ENCODE results near the gene ZNF366.

Gene ZNF366

GRCh38 chr5:72494623-72495124, 12.5 kb downstream of the ZNF366 start:
- no peak for DNase-seq (ENCODE audit: low read depth)

DNA sequence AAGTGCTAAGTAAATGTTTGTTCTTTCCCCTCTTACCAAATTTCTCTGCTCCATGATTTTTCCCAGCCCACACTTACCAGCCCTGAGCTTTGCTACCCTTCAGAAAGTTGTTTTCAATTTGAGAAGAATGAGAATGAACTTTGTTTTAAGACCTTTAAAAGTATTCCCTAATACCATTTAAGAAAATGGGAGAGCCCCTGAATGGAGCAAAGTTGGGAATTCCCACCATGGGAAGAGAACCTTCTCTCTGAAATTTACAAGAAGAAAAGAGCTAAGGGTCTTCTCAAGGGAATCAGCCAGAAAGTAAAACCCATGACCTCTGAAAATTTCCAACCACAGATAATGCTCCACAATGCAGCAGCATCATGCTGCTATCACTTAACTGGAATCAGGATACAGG, 17.7 kb downstream of the ZNF366 start:
- no peak for DNase-seq (ENCODE audit: low read depth)

GRCh38 chr5:72488756-72489155, 18.5 kb downstream of the ZNF366 start:
- DNase-seq (ENCODE audit: low read depth) = no peak

DNA sequence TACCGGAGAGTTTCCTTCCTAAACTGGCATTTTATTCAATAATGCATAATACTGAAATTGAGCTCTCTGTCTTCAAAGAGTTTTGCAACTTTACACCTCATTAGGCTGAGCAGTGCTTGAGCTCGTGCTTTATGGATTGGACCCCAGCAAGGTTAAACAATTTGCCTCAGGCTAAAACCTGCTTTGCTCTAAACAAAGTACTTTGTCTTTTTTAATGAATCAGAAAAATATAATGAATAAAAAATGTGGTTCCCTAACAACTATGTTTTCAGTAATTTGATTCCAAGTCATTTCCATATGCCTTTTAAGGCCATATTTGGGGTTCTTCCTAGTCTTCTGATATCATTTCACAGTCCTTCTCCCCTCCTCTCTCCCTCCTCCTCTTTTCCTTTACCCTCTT, 20.0 kb downstream of the ZNF366 start:
- DNase-seq (ENCODE audit: low read depth) = no peak

GRCh38 chr5:72486371-72486770, 20.8 kb downstream of the ZNF366 start:
- DNase-seq (ENCODE audit: low read depth) = no peak

- DNase-seq (ENCODE audit: low read depth) = no peak
Observed at GRCh38 chr5:72485430-72485974, 21.7 kb downstream of the ZNF366 start.

DNA sequence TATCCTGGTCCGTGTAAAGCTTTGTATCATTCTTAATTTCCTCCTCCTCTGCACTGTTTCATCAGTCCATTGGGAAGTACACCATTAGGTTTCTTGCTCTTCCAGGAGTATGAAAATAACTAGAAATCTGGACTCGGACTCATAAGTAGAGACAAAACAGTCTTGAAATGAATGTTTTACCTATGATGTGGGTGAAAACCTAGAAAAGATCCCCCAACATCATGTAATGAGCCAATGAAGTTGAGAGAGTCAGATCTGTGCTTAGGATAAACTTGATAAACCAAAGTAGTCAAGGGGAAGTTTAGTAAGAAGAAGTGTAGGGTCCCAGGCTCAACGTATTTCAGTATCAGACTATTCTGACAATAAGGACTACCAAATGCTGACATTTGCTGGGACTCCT, 25.2 kb downstream of the ZNF366 start:
- no peak for DNase-seq (ENCODE audit: low read depth)

GRCh38 chr5:72480841-72481240, 26.4 kb downstream of the ZNF366 start:
- no peak for DNase-seq (ENCODE audit: low read depth)

GRCh38 chr5:72479921-72480320, 27.3 kb downstream of the ZNF366 start:
- no peak for DNase-seq (ENCODE audit: low read depth)

- no peak for DNase-seq (ENCODE audit: low read depth)
Observed at GRCh38 chr5:72478684-72479083, 28.5 kb downstream of the ZNF366 start.

- DNase-seq (ENCODE audit: low read depth) = no peak
Observed at GRCh38 chr5:72478276-72478675, 28.9 kb downstream of the ZNF366 start.

DNA sequence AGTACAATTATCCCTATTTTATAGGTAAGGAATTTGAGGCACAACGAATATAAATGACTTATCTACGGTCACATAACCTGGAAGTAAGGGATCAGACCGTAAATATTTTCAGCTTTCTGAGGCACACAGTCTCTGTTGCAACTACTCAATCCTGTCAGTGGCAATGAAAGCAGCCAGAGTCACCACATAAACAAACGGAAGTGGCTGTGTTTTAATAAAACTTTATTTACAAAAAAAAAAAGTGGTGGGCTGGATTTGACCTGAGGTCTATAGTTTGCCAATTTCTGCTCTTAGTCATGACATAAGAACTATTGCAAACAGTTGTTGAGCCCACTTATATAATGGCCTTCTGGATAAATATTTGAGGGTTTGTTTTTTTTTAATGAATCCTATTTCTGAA, 29.6 kb downstream of the ZNF366 start:
- DNase-seq (ENCODE audit: low read depth) = no peak

- DNase-seq (ENCODE audit: low read depth) = no peak
Observed at GRCh38 chr5:72477176-72477575, 30.0 kb downstream of the ZNF366 start.

DNA sequence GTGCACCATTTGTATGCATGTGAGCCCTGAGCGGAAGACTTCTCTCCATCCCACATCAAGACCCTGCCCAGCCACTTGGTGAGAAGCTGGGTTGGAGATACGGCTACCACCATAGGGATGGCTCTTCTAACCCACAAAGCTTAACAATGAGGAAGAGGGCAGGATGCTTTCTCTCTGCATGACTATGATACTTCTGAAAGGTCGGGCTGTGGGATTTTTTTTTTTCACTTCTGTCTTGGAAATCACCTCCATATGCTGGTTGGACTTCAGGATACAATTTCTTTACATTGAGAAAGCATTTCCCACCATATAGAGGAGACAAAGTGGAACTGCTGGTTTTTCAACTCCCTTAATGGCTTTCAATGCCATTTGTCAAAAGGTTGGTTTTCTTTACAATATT, 30.5 kb downstream of the ZNF366 start:
- DNase-seq (ENCODE audit: low read depth) = no peak

GRCh38 chr5:72476275-72476674, 30.9 kb downstream of the ZNF366 start:
- DNase-seq (ENCODE audit: low read depth) = no peak

DNA sequence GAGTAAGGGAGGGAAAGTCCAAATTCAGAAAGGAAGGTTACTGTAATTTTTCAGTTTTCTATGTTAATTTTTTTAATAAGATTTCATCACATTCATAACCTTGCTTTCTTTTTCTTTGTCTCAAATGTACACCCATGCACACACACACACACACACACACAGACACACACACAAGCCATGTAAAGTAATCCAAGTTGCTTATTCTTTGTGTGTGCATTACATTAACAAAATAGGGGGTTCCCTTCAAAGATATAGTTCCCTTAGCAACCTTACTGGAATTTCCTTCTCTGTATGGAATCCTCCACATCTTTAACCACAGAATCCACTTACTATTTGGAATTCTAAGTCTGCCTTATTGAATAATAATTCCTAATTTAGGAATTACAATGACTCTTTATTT, 32.7 kb downstream of the ZNF366 start:
- DNase-seq (ENCODE audit: low read depth) = no peak

- DNase-seq (ENCODE audit: low read depth) = no peak
Observed at GRCh38 chr5:72474046-72474500, 33.1 kb downstream of the ZNF366 start.

DNA sequence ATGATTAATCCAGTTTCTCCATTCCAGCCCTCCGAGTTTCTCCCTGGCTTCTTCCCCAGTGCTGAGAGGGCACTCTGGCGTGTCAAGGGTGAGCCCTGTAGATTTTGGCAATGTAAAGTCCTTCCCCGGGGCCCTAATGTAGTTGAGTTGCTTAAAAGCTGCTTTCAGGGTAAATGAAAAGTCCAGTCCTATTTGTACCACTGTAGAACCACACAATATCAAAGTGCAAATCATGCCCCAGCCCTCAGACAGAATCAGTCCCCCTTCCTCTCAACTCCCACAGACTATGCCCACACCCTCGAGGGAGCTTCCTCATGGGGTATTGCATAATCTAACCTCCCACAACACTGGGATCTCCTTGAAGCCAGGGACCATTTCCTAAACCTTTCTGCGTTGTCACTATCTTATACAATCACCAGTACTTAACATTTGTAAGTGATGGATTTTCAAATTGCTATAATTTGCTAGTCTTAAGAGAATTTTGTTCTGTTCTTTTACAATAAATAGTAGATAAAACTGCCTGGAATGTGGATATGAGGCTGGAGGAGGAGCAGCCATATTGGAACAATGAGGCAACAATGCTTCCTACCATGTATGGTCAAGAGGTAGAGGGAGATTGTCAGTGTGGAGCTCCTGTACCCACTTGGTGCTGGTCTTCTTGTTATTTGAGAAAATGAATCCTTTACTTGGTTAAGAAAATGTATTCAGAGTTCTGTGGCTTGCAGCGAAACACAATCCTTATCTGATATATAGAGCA, 34.4 kb downstream of the ZNF366 start:
- no peak for DNase-seq (ENCODE audit: low read depth)

DNA sequence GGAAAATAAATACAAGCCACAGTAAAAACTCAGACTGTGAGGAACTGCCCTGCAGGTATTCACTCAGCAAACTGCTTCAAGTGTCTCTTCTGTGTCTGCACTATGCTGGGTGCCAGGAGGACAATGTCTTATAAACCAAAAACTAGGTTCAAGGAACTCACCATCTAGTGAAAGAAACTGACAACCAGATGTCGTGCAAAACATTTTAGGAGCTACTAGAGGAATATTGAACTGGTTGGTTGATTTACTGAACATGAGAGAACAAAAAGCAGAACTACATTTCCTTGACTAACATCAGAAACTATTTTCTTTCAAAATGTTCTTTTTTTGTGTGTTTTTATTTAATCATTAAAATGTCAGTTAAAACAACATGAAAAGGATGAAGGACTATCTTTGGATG, 35.2 kb downstream of the ZNF366 start:
- DNase-seq (ENCODE audit: low read depth) = no peak

- no peak for DNase-seq (ENCODE audit: low read depth)
Observed at GRCh38 chr5:72470826-72471225, 36.4 kb downstream of the ZNF366 start.

DNA sequence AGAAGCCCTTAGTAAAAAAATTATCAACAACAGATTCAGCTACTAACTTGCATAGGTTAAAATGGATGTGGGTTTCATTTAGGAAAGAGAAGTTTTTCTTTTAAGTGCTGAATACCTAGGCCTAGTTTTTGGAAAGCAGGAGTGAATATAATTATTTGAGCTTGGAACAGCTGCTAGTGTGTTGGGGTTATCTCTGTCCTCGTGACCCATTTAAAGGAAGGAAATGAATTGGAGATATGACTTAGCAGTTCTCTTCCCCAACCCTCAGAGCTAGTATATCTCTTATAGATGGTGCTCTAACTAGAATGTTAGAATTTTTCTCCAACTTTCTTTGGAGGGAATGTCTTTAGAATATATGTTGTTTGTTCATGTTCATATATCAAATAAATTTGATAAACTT, 38.6 kb downstream of the ZNF366 start:
- no peak for DNase-seq (ENCODE audit: low read depth)

GRCh38 chr5:72468024-72468423, 39.2 kb downstream of the ZNF366 start:
- no peak for DNase-seq (ENCODE audit: low read depth)

DNA sequence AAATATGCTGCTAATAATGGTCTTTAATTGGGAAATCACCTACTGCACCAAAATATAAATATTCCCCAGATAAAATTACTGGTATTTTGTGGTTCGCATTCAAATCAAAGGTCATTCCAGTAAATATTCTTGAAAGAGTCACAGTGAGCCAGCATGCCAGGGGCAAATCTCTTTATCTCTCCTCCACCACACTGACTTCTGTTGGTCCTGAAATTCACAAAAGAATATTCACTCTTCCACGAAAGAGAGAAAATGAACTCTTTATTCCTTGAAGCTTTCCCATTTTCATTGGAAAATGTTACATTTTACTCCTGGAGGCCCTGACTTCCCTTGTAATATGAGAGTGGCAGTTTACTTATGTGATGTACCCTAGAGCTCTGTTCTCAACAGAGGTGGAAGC, 39.7 kb downstream of the ZNF366 start:
- no peak for DNase-seq (ENCODE audit: low read depth)
